ENCODE results near the gene CCDC146. TPM values are rescaled to one million over a fixed set of nuclear protein-coding genes. Genes with fewer than 3 reads are reported as not detected.

Gene CCDC146
- total and polyA plus RNA-seq, 4 donors: 19.6 to 30.5 (median 24.3) TPM

Other genes with a start within 250 kb of the CCDC146 start
- gene SPDYE17, start 90.3 kb upstream of the CCDC146 start, total RNA-seq: not detected
- gene SPDYE17, start 90.3 kb upstream of the CCDC146 start, polyA plus RNA-seq (ENCODE audit: insufficient read length in 2 of 2): not detected
- gene SPDYE18, start 60.1 kb upstream of the CCDC146 start, total RNA-seq: 1 to 10 TPM in 1 of 2 donors, under 1 TPM in 1; 0.50 to 1.4 TPM
- 1 to 10 TPM; 1.5 to 1.6 TPM for gene SPDYE18, start 60.1 kb upstream of the CCDC146 start, polyA plus RNA-seq (ENCODE audit: insufficient read length in 2 of 2)
- 100 to 1,000 TPM; 126 to 135 TPM for gene FGL2, start 77.2 kb downstream of the CCDC146 start, total RNA-seq
- gene FGL2, start 77.2 kb downstream of the CCDC146 start, polyA plus RNA-seq (ENCODE audit: insufficient read length in 2 of 2): 10 to 100 TPM in 1 of 2 donors, 1 to 10 TPM in 1; 3.9 to 12.8 TPM